T1000 (cell line): Measurements from ENCODE around the gene SPRING1.
"Not testable (repeated sequence)": the region's sequence is repeated elsewhere in the genome, so short reads cannot be mapped to it uniquely, and the experiment has no call there.

Experiments
- DNase-seq: peaks from one replicate; lab custom pipeline; 2025; ENCODE audit warnings: mixed read lengths; lab: John Stamatoyannopoulos, UW

SPRING1 gene

GRCh38 chr12:116737774-116738657, at the start of gene SPRING1, which contains the start of gene RNFT2:
SPRING1 (minus strand) TSS chr12:116738069; CDS start chr12:116737900, 169 bp downstream.
RNFT2 (plus strand) TSS chr12:116738315; CDS start chr12:116740498, 2,183 bp downstream.
- peak; percentile 98 for DNase-seq

GRCh38 chr12:116784238-116784612, 46.4 kb upstream of the SPRING1 start:
- no peak for DNase-seq

GRCh38 chr12:116783525-116784237, 45.8 kb upstream of the SPRING1 start:
- no peak for DNase-seq

GRCh38 chr12:116780942-116781341, 43.1 kb upstream of the SPRING1 start:
- no peak for DNase-seq

- DNase-seq, result no peak
These were observed 41.7 kb upstream of the SPRING1 start for GRCh38 chr12:116779597-116779996.

GRCh38 chr12:116777245-116777644, 39.4 kb upstream of the SPRING1 start:
- DNase-seq, result no peak

GRCh38 chr12:116774020-116774419, 36.2 kb upstream of the SPRING1 start:
- DNase-seq, result no peak

GRCh38 chr12:116773276-116773731, 35.4 kb upstream of the SPRING1 start:
- no peak for DNase-seq

- DNase-seq, result no peak
These were observed 33.8 kb upstream of the SPRING1 start for GRCh38 chr12:116771651-116772050.

GRCh38 chr12:116766746-116767145, 28.9 kb upstream of the SPRING1 start:
- no peak for DNase-seq

GRCh38 chr12:116766285-116766684, 28.4 kb upstream of the SPRING1 start:
- no peak for DNase-seq

GRCh38 chr12:116765271-116765670, 27.4 kb upstream of the SPRING1 start:
- no peak for DNase-seq

GRCh38 chr12:116761499-116761898, 23.6 kb upstream of the SPRING1 start:
- DNase-seq, result no peak

- DNase-seq, result no peak
These were observed 22.8 kb upstream of the SPRING1 start for GRCh38 chr12:116760622-116761020.

GRCh38 chr12:116759783-116760621, 22.1 kb upstream of the SPRING1 start:
- no peak for DNase-seq

- not testable (repeated sequence) for DNase-seq
These were observed 16.9 kb upstream of the SPRING1 start for GRCh38 chr12:116754783-116755182.

- DNase-seq, result not testable (repeated sequence)
These were observed 16.2 kb upstream of the SPRING1 start for GRCh38 chr12:116754097-116754496.

- DNase-seq, result no peak
These were observed 12.4 kb upstream of the SPRING1 start for GRCh38 chr12:116750298-116750697.

GRCh38 chr12:116749884-116750283, 12.0 kb upstream of the SPRING1 start:
- DNase-seq, result no peak

- no peak for DNase-seq
These were observed 7.7 kb upstream of the SPRING1 start for GRCh38 chr12:116745554-116745953.

GRCh38 chr12:116744766-116745165, 6.9 kb upstream of the SPRING1 start:
- no peak for DNase-seq

- DNase-seq, result not testable (repeated sequence)
These were observed 4.9 kb upstream of the SPRING1 start for GRCh38 chr12:116742787-116743186.
